Thoracic aorta (tissue), 2 donors: ENCODE results near the gene KDM5B. TPM values are rescaled to one million over a fixed set of nuclear protein-coding genes. Genes with fewer than 3 reads are reported as not detected.
A peak's percentile ranks its signal among the peaks of the same experiment; 100 is the strongest.

Source experiments
- ATAC-seq: fragments of 150-250 bp; one replicate; pipeline ENCODE4 v1.8.0; 2017; ENCODE audit warnings: low read depth; ENCODE audit not compliant: insufficient number of reproducible peaks, low FRiP score
- DNase-seq: peaks from one replicate; pipeline ENCODE4 v3.0.0-alpha.2; 2020; ENCODE audit warnings: low spot score
- H3K27ac ChIP-seq, 2 donors: fragments of 200-600 bp; sonication (generic); 1 replicate in 1 of 2; 2 replicates in 1 of 2; pipeline ENCODE4 v1.5.1; 2016; ENCODE audit warnings: mild to moderate bottlenecking in 2 of 2, moderate library complexity in 2 of 2
- H3K27me3 ChIP-seq: fragments of 200-600 bp; sonication (generic); replicated peaks from 2 replicates; pipeline ENCODE4 v1.6.0; 2016; ENCODE audit warnings: mild to moderate bottlenecking; ENCODE audit not compliant: insufficient read depth
- H3K36me3 ChIP-seq: fragments of 200-600 bp; sonication (generic); one replicate; pipeline ENCODE4 v1.5.1; 2016
- H3K4me1 ChIP-seq, 2 donors: fragments of 200-600 bp; sonication (generic); 1 replicate in 1 of 2; 2 replicates in 1 of 2; pipeline versions ENCODE4 v1.5.1 to v1.6.0; 2016; ENCODE audit warnings: low read depth in 2 of 2, mild to moderate bottlenecking in 1 of 2; ENCODE audit not compliant: control insufficient read depth in 1 of 2
- H3K4me3 ChIP-seq: fragments of 200-600 bp; sonication (generic); 2 replicates; pipeline ENCODE4 v1.5.1; 2016; ENCODE audit warnings: mild to moderate bottlenecking
- H3K9me3 ChIP-seq: fragments of 200-600 bp; sonication (generic); 2 replicates; pipeline ENCODE4 v1.5.1; 2016
- total RNA-seq, 2 donors: library from RNA; depleted of rRNA; stranded (reverse); fragments of >200 nt; gene quantifications; one replicate each; pipeline versions ENCODE4 v1.1.0 to v1.2.3, GENCODE V29; 2016
- TF ChIP-seq, protein P1 (sequence below): fragments of 200-600 bp; sonication (generic); IDR thresholded peaks from one replicate; pipeline ENCODE4 v1.5.1; 2019; ENCODE audit warnings: antibody characterized with exemption

The KDM5B gene
- total RNA-seq, 2 donors from 2014 or later = 32.0 to 42.0 TPM

DNA sequence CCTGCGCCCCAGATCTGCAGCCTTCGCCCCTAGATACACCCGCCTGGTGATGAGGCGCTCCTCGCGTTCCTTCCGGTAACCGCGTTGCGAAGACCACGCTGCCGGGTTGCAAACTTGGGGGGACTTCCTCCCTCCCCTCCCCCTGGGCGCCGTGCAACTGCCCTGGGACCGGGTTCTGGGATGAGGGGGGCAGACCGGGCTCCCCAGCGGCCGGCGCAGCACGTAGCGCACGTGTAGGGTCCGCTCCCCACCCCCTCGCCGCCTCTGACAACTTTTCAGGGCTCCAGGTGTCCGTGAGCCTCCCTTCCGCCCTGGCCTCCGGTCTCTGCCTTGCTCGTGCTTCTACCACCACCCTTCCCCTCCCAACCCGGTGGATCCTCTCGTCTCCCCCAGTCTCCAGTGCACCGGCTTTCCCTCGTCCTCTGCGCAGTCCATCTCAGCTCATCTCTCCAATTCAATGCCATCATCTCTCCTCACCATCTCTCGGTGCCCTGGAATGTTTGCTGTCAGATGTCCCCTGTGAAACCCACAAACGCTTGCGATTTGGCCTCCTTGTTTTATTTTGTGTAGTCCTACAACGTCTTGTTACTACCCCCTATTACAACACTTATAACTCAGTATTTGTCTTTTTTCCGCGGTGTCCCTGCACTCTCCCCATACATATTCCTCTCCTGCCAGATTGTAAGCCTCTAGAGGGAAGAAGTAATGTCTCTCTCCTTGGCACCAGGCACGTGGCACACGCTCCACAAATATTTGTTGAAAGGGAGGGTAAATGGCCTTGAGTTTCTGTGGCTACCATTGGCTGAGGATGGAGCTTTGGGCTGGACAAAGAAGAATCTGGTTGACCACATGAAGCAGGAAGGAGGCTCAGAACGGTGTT, 3.3 kb upstream of the KDM5B start:
- Histone ChIP-seq H3K27me3 (no peaks in the 10 kb centered on the region), H3K9me3 (no peaks in the 10 kb centered on the region), H3K27ac (no peak overlapping the region), H3K4me1 (peaks cover 5 to 26% of the 10 kb centered on the region in 2 donors), H3K36me3 (no peaks in the 10 kb centered on the region), H3K4me3 (peak overlapping the region; percentile 90)
- ATAC-seq = no peak
- no peak for DNase-seq
- TF ChIP-seq, protein P1, sequence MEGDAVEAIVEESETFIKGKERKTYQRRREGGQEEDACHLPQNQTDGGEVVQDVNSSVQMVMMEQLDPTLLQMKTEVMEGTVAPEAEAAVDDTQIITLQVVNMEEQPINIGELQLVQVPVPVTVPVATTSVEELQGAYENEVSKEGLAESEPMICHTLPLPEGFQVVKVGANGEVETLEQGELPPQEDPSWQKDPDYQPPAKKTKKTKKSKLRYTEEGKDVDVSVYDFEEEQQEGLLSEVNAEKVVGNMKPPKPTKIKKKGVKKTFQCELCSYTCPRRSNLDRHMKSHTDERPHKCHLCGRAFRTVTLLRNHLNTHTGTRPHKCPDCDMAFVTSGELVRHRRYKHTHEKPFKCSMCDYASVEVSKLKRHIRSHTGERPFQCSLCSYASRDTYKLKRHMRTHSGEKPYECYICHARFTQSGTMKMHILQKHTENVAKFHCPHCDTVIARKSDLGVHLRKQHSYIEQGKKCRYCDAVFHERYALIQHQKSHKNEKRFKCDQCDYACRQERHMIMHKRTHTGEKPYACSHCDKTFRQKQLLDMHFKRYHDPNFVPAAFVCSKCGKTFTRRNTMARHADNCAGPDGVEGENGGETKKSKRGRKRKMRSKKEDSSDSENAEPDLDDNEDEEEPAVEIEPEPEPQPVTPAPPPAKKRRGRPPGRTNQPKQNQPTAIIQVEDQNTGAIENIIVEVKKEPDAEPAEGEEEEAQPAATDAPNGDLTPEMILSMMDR = no peak

DNA sequence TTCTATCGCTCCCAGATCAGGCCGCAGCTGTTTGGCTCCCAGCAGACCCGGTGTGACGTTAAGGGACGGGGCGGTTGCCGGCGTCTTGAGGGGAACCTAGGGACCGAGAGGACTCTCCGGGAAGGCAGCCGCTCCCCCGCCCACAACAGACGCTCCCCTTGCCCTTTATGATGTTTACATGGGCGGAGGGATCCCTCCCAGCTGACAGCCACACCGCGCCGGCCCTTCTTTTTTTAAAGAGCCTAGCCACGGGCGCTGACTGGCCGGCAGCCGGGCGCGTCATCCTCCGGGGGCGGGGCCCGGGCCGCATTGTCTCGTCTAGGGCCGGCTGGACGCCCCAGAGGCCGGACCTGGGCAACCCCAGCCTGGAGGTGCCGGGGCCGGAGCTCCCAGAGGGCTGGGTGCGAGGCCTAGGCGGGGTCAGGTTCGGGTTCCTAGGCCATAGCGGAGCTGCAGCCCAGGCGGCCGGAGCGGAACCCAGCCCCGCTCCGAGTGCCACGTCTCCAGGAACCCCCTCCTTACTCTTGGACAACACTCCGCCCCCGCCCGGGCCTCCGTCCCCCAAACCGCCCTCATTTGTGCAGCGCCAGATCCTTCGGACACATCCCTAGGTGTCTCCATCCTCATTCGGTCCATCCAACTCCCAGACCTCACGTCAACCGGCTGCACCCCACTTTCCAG, 2.5 kb upstream of the KDM5B start, which contains the start of gene PCAT6:
PCAT6 (plus strand) TSS at position 340 of the 681 bp plus-strand sequence.
- Histone ChIP-seq H3K36me3 (no peaks in the 10 kb centered on the region), H3K27ac (peak within 1 kb of the TSS; percentile 59 to 74), H3K27me3 (no peaks in the 10 kb centered on the region), H3K9me3 (no peaks in the 10 kb centered on the region), H3K4me1 (peaks cover 5 to 33% of the 10 kb centered on the region in 2 donors), H3K4me3 (peak within 1 kb of the TSS; percentile 90)
- peak; percentile 85 for ATAC-seq
- DNase-seq = peak; percentile 78
- TF ChIP-seq, protein P1 = no peak

DNA sequence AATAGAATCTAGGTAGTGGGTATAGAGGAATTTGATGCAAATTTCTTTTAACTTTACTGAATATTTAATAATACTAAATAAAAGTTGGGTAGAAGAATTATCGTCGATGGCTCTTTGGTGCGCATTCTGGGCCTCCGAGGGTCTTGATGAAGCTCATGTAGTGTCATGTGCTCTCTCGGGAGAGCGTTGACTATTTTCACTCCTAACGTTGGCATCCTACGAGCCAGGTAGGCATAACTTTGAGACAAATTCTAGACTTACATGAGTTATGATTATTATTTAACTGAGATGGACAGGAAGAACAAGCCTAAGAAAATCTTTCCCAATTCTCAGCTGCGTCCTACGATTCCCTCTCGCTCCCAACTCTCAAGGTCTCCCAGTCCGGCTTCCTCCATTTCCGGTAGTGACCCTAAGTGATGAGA, 2.0 kb upstream of the KDM5B start:
- no peak for ATAC-seq
- no peak for DNase-seq
- Histone ChIP-seq H3K36me3 (no peaks in the 10 kb centered on the region), H3K4me3 (peak overlapping the region; percentile 90), H3K4me1 (peaks cover 5 to 38% of the 10 kb centered on the region in 2 donors), H3K27me3 (no peaks in the 10 kb centered on the region), H3K27ac (peak overlapping the region; percentile 59 to 74), H3K9me3 (no peaks in the 10 kb centered on the region)
- TF ChIP-seq, protein P1 = no peak

DNA sequence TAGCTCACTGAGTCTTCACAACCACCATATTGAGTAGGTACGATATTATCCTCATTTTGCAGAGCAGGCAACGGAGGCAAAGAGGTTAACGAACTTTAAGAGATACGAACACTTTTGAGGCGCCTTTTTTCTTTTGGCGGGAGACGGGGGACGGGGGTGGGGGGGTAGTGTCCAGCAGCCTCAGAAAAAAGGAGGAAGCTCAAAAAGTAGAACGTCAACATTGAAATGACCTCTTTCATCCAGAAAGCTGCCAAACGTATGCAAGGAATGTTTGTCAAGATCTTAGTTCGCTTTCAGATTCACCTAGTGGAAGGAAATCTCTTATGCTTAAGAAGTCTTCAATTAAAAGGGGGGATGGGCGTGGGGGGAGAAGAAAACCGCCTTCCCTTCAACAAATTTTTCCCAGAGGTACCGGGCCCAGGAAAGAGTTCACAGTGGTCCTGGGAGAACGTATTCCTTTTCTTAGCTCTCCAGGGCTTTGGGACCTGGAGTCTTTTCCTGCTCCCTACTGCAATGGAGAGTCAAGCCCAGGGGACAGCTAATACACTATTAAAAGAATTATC, 1.5 kb upstream of the KDM5B start:
- Histone ChIP-seq H3K9me3 (no peaks in the 10 kb centered on the region), H3K4me1 (peaks cover 5 to 38% of the 10 kb centered on the region in 2 donors), H3K4me3 (peak overlapping the region; percentile 90), H3K27ac (peak overlapping the region in 1 of 2 donors; percentile 74), H3K36me3 (no peaks in the 10 kb centered on the region), H3K27me3 (no peaks in the 10 kb centered on the region)
- no peak for ATAC-seq
- DNase-seq = no peak
- TF ChIP-seq, protein P1 = no peak

DNA sequence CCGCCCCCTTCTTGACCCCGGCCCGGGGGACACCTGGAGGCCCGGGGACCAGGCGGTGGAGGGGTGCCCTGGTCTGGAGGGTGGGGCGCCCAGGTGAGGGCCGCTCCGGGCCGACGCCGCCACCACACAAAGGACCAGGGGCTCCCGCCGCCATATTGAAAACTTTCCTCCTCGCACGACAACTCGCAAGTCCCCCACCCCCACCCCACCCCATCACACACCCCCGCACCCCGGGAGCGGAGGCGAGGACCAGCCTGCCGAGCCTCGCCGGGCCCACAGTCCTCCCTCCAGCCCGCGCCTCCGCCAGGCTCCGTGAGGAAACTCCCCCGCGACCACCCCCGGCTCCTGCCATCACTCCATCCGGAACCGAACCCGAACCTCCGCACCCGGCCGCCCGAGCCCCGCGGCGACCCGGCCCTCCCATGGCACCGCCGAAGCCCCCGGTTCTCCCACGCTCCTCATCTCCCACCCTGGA, 733 bp downstream of the KDM5B start:
- Histone ChIP-seq H3K27me3 (no peaks in the 10 kb centered on the region), H3K4me3 (peak overlapping the region; percentile 95), H3K9me3 (no peaks in the 10 kb centered on the region), H3K36me3 (no peaks in the 10 kb centered on the region), H3K4me1 (peaks cover 13 to 38% of the 10 kb centered on the region in 2 donors), H3K27ac (peak overlapping the region; percentile 52 to 80)
- no peak for ATAC-seq
- TF ChIP-seq, protein P1 = no peak
- DNase-seq = no peak
